GM12872 (cell line): ENCODE data around the gene CAMTA1.

ENCODE experiments used
- TF ChIP-seq, protein P1 (sequence below): IDR thresholded peaks from 3 replicates; pipeline ENCODE4 v1.5.1; 2011; ENCODE audit warnings: low read depth, mild to moderate bottlenecking, low read length, moderate library complexity; ENCODE audit not compliant: insufficient read depth

CAMTA1 gene

DNA sequence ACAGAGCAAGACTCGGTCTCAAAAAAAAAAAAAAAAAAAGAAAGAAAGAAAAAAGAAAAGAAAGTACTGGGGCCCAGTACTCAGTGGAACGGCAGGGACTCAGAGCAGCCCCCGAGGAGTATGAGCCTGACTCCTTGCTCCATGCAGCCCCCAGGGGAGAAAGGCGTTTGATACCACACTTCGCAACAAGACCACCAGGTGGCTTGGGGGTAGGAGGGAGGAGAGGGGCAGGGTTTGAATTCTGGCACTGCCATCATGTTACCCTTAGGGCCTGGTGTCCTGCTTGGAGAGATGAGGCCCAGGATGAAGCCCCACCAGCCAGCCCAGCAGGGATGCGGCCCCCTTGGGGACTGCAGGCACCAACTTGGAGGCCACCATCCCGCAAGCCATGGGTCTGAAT is 664.5 kb downstream of the CAMTA1 start:
- TF ChIP-seq, protein P1, sequence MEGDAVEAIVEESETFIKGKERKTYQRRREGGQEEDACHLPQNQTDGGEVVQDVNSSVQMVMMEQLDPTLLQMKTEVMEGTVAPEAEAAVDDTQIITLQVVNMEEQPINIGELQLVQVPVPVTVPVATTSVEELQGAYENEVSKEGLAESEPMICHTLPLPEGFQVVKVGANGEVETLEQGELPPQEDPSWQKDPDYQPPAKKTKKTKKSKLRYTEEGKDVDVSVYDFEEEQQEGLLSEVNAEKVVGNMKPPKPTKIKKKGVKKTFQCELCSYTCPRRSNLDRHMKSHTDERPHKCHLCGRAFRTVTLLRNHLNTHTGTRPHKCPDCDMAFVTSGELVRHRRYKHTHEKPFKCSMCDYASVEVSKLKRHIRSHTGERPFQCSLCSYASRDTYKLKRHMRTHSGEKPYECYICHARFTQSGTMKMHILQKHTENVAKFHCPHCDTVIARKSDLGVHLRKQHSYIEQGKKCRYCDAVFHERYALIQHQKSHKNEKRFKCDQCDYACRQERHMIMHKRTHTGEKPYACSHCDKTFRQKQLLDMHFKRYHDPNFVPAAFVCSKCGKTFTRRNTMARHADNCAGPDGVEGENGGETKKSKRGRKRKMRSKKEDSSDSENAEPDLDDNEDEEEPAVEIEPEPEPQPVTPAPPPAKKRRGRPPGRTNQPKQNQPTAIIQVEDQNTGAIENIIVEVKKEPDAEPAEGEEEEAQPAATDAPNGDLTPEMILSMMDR: no peak

DNA sequence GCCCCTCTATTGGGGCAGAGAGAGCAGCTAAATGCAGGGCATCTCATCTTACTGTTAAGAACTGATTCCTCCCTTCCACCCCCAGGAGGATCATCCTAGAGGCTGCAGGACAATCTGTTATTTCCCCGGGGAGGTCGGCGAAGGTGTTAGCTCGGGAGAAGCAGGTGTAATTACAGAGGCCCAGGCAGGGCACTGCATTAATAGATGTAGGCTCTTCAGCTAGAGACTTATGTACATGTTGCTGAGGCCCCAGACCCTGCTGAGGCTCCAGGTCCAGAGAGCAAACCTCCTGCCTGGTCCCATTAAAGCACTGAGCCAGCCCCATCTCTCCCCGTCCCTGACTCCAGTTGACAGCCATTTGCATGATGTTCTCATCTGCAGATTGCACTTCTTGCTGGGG is 665.6 kb downstream of the CAMTA1 start:
- TF ChIP-seq, protein P1: no peak

DNA sequence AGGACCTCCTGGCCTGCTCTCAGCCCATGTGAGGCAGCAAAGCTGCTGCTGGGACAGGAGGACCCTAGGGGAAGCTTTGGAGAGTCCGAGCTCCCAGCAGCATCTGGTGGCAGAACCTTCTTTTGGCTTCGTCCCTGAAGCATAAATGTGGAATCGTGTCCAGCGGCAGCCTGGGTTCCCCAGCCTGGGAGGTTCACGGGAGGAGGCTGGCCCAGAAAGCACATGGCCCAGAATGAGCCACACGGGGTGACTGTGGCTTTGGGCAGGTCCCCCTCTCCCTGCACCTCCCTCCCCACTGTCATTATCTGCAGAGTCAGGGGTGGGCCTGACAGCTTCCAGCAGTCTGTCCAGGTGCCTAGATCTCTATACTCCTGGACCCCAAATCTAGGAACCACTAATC is 667.8 kb downstream of the CAMTA1 start:
- TF ChIP-seq, protein P1: no peak

DNA sequence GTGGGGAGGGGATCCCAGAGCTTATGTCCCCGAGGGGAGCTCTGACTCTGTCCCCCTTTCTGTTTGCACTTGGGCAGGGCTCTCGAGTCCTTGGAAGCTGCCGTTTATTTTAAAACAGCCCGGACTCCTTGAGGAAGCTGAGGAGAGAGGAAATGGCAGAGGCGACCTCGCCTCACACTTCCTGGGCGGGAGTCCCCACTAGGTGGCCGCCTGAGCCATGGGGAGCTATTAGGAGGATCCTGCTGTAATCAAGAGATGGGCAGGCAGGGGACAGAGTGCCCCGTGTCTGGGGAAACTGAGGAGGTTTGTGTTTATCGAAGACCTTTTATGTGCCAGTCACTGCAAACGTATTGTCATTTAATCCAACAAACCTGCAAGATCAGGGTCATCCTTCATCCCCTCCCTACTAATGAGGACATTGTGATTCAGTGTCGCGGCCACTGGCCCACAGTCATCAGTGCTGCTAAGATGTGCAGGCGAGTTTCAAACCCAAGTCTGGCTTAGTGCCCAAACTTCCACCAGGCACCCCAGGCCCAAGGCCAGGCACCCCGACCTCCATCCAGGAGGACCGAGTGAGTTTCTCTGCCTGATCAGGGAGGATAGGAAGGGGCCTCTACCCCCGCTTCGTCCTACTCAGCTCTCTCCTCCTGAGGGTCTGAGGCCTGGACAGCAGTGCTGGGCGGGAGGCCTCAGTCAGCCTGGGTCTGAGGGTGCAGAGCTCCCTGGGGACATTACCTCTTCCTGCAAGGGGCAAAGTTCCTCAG is 669.0 kb downstream of the CAMTA1 start:
- TF ChIP-seq, protein P1: peak; percentile 13; the same call in 1 of the 3 replicates

DNA sequence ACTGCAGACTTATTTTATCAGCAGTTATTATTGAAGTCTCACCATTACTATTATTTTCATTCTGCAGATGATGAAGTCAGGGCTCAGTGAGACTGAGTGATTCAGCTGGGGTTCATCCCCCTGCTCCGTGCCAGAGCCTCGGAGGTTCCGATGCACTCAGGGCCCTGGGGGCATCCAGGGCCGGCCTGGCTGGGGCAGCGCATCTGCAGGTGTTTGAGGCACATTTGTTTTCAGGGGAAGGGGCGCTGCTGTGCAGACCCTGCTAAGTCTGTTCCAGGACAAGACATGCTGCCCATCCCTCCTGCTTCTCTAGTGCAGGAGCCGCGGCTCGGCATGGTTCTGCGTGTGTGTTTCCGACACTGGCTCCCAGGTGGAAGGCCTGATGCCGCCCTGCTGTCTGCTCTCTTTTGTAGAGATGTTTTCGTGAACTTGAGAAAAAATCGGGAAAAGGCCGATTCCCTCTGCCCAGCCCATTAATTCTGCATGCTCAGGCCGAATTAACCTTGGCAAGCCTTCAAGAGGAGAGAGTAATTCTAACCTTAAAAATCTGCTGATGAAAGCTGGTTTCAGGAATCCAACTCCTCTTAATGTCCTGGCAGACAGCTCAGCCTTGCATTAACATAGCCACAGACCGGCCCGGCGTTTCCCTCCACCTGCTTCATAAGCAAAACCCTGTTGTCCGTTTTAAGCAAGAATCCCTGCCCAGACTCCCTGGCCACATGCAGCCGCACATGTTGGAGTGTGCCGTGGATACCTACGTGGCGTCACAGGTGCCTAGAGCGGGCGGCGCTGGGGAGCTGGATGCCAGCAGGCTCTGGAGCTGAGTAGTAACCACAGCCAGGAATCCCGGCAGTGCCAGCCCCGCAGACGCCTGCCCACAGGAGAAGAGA is 669.9 kb downstream of the CAMTA1 start:
- TF ChIP-seq, protein P1: no peak

DNA sequence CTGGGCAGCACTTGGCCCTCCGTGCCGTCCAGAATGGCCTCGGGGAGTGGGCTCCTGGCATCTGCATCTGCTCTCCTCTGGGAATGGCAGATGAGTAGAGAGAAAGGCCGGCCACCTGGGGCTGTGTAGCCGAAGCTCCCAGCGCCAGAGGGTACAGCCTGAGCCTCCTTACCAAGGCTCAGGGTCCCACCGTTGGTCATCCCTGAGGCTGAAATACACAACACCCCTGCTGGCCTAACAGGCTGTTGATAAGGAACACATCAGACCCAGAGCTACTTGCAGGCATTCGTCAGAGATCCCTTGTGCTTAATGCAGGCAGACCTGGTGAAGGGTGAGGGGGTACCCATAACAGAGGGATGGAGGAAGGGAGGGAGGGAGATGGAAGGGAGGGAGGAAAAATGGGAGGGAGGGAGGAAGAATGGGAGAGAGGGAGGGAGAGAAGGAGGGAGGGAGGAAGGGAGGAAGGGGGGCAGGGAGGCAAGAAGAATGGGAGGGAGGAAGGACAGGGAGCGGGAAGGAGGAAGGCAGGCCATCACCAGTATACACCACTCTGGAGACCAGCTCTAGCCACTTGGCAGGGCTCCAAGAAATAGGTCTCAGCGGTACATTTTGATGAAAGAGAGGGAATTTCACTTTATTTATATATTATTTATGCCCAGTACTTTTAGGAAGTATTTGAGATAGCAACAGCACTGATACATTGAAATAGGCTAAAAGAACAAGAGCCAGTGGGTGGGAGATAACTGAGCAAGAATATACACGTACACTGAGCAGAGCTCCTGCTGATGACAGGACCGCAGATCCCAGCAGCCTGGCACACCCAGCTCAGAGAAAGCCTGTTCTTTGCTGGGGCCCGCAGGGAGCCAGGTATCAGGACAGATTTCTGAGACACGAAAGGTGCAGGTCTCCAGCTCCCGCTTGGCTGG is 670.8 kb downstream of the CAMTA1 start:
- TF ChIP-seq, protein P1: no peak
